Posterior cingulate gyrus (tissue), 11 donors: Measurements from ENCODE around the gene C19orf81.
"Not testable (repeated sequence)": the region's sequence is repeated elsewhere in the genome, so short reads cannot be mapped to it uniquely, and the experiment has no call there.

Source experiments
- DNase-seq, 10 donors: peaks; one replicate each; pipeline versions ENCODE4 v3.0.0 to v3.0.0-alpha.2; 2020 to 2021; ENCODE audit warnings: mixed read lengths in 3 of 10
- intact Hi-C: fragments of 100-400 bp; cut with DNase I; formaldehyde crosslinking; loops from one replicate; pipeline ENCODE4 v1.15.1; 2023

Gene C19orf81

GRCh38 chr19:50649433-50650391 is at the start of gene C19orf81:
C19orf81 (plus strand) TSS chr19:50649445; CDS start chr19:50649445, 0 bp downstream.
- peak in 1 of 10 donors; percentile 87 for DNase-seq
- intact Hi-C loops, result no loop called here

- intact Hi-C loops, result no loop called here
- DNase-seq, result peak in 1 of 10 donors; percentile 7
Measured at GRCh38 chr19:50601407-50602088, 47.7 kb upstream of the C19orf81 start.

GRCh38 chr19:50602089-50602422 is 47.2 kb upstream of the C19orf81 start:
- intact Hi-C loops, result no loop called here

GRCh38 chr19:50602496-50602895 is 46.7 kb upstream of the C19orf81 start:
- peak in 1 of 10 donors; percentile 60 for DNase-seq
- intact Hi-C loops, result no loop called here

More at GRCh38 chr19:50602089-50602422, 47.2 kb upstream of the C19orf81 start:
- peak in 1 of 10 donors; percentile 16 for DNase-seq

- DNase-seq, result no peak
Measured at GRCh38 chr19:50602935-50603334, 46.3 kb upstream of the C19orf81 start.

GRCh38 chr19:50604264-50605073 is 44.8 kb upstream of the C19orf81 start:
- DNase-seq, result not testable (repeated sequence)
- intact Hi-C loops, result loop anchor here (5.0 kb wide), 1 partner anchor 118 kb away; the partner anchor contains the start of gene CLEC11A

More at GRCh38 chr19:50602935-50603334, 46.3 kb upstream of the C19orf81 start:
- intact Hi-C loops, result no loop called here

- intact Hi-C loops, result loop anchor here (5.0 kb wide), 1 partner anchor 116 kb away; the partner anchor contains the start of gene CLEC11A
- peak in 3 of 10 donors; percentile 15 to 25 (median 17) for DNase-seq
Measured at GRCh38 chr19:50606059-50606836, 43.0 kb upstream of the C19orf81 start.

- peak in 1 of 10 donors; percentile 54 for DNase-seq
- intact Hi-C loops, result loop anchor here (5.0 kb wide), 1 partner anchor 115 kb away; the partner anchor contains the start of gene CLEC11A
Measured at GRCh38 chr19:50607388-50607787, 41.9 kb upstream of the C19orf81 start.

GRCh38 chr19:50607874-50608785 is 41.1 kb upstream of the C19orf81 start:
- intact Hi-C loops, result loop anchor here (1.0 to 5.0 kb wide), 2 partner anchors 114 to 175 kb away; partner anchors contain the start of gene CLEC11A
- peak; percentile 94 to 100 (median 99) for DNase-seq

GRCh38 chr19:50612504-50613404 is 36.5 kb upstream of the C19orf81 start:
- intact Hi-C loops, DNase-seq: not testable (repeated sequence)

GRCh38 chr19:50618379-50618778 is 30.9 kb upstream of the C19orf81 start:
- DNase-seq, intact Hi-C loops: not testable (repeated sequence)

GRCh38 chr19:50619184-50619583 is 30.1 kb upstream of the C19orf81 start:
- DNase-seq, intact Hi-C loops: not testable (repeated sequence)

GRCh38 chr19:50620394-50620906 is 28.8 kb upstream of the C19orf81 start:
- intact Hi-C loops, DNase-seq: not testable (repeated sequence)

- DNase-seq, result peak in 1 of 10 donors; percentile 67
- intact Hi-C loops, result no loop called here
Measured at GRCh38 chr19:50624949-50625600, 24.2 kb upstream of the C19orf81 start.

GRCh38 chr19:50626011-50626410 is 23.2 kb upstream of the C19orf81 start:
- intact Hi-C loops, result no loop called here
- no peak for DNase-seq

GRCh38 chr19:50626795-50627194 is 22.4 kb upstream of the C19orf81 start:
- intact Hi-C loops, result no loop called here

More at GRCh38 chr19:50626795-50627194, 22.4 kb upstream of the C19orf81 start:
- no peak for DNase-seq
